WI38 (cell line): Measurements from ENCODE around the gene TUBGCP2.
"Not testable (repeated sequence)": the region's sequence is repeated elsewhere in the genome, so short reads cannot be mapped to it uniquely, and the experiment has no call there.

Source experiments
- H3K4me3 ChIP-seq: 2 replicates; pipeline ENCODE4 v1.5.1; 2011; ENCODE audit warnings: low read depth, mild to moderate bottlenecking, control low read depth, low read length
- CTCF ChIP-seq: IDR thresholded peaks from 2 replicates; pipeline ENCODE4 v1.5.1; 2012; ENCODE audit warnings: low read depth, mild to moderate bottlenecking, control low read depth, low read length

TUBGCP2 gene

GRCh38 chr10:133327651-133328357 lies 19.1 kb upstream of the TUBGCP2 start:
- no peak for TF ChIP-seq CTCF
- H3K4me3 ChIP-seq = no peak overlapping the region

DNA sequence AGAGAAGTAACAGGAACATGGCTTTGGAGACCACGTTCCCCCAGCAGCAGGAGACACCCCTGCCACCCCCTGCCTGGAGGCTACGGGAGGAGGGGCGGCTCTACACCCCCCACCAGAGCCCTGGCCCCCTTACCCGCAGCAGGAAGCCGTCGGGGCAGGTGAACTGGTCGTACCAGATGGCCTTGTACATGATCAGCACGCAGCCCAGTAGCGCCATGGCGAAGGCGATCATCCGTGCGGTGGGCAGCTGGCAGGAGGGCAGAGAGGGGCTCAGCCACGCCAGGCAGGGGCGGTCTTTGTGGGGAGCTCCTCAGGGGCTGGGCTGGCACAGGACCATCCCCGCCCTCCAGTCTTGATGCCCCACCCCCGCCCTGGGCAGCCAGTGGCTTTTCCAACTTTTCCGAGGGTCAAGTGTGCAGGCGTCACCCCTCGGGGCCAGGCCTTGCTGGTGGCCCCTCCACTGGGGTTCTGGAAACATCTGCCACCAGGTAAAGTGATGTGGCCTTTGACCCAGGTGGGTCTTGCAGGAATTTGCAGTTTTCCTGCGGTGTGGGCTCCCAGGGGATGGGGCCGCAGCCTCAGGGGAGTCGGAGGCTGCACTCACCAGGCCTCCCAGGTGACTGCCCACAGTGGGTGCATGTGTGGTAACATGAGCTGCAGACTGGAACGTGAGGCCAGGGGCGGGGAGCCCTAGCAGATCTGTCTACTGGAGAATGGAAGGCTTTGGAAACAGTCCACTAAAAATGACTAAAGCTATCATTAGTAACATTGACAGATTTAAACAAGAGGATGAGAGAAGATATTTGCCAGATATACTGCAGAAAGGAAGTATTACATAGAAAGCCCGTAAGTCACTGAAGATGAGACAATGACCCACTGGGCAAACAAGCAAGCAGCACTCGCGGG lies 18.3 kb upstream of the TUBGCP2 start:
- no peak overlapping the region for H3K4me3 ChIP-seq
- TF ChIP-seq CTCF = no peak

- no peak for TF ChIP-seq CTCF
- H3K4me3 ChIP-seq = peak overlapping the region; percentile 60
These were observed 17.5 kb upstream of the TUBGCP2 start for GRCh38 chr10:133326223-133326551.

DNA sequence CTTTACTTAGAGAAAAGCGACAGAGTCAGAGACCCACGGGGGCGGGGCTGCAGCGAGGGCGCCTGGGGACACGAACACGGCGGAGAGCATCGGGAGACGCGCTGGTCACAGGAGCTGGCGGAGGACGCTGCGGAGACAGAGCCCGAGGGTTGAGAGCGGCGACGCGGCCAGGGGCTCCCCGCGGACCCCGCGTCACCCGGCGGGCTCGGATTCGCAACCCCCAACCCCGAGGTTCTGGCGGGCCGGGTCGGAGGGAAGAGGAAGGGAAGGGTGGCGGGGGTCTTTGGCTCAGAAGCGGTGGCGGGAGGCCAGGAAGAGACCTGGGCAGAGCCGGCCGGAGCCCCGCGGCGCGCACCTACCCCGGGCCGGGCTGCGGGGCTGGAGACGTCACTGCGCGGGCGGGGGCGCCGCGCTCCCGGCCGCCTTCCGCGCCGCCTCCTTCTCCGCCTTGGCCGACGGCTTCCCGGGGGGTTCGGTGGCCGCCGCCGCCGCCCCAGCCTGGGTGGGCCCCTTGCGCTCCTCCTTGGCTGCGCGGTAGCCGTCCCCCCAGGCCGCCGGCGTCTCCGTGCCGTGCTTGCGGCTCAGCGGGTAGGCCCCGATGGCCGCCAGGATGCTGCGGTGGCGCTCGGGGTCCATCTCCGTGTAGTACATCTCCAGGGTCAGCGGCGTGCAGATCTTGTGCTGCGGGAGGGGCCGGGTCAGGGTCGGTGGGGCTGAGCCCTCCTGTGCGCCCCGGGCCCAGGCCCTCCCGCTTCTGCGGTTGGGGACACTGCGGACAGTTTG lies 17.0 kb upstream of the TUBGCP2 start:
- H3K4me3 ChIP-seq = peak overlapping the region; percentile 60
- TF ChIP-seq CTCF = no peak

DNA sequence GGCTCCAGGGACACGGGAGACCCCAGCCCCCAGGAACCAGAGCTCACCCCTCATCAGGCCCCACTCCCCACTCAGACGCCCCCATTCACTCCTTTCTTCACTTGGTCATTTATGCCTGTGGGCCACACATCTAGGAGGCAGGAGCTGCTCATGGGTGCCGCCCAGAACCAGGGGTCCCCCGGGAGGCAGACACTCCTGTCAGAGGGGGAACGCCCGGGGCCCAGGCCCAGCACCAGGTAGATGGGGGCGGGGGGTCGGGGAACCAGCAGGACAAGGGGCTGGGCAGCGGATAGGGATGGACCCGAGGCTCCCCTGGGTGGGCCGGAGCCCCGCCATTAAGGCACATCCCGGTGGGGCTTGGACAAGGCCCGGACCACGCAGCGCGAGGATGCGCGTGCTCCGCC lies 16.2 kb upstream of the TUBGCP2 start:
- TF ChIP-seq CTCF = no peak
- H3K4me3 ChIP-seq = peak overlapping the region; percentile 60

GRCh38 chr10:133324198-133324792 lies 15.6 kb upstream of the TUBGCP2 start:
- TF ChIP-seq CTCF = no peak
- no peak overlapping the region for H3K4me3 ChIP-seq

DNA sequence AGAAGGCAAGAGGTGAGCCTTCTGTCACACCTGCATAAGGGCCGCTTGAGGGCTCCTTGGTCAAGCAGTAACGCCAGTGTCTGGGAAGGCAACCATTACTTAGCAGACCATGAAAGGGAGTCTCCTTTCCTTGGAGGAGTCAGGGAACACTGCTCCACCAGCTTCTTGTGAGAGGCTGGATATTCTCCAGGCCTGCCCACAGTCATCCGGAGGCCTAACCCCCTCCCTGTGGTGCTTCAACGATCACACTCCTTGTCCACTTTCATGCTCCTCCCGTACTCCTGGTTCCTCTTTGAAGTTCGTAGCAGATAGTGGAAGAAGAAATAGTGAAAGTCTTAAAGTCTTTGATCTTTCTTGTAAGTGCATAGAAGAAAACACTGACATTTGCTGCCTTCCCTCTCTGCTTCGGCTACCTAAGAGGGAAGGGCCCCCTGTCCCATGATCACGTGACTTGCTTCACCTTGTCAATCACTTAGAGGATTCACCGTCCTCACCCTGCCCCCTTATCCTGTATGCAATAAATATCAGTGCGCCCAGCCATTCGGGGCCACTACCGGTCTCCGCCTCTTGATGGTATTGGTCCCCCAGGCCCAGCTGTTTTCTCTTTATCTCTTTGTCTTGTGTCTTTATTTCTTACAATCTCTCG lies 13.5 kb upstream of the TUBGCP2 start:
- not testable (repeated sequence) for H3K4me3 ChIP-seq

DNA sequence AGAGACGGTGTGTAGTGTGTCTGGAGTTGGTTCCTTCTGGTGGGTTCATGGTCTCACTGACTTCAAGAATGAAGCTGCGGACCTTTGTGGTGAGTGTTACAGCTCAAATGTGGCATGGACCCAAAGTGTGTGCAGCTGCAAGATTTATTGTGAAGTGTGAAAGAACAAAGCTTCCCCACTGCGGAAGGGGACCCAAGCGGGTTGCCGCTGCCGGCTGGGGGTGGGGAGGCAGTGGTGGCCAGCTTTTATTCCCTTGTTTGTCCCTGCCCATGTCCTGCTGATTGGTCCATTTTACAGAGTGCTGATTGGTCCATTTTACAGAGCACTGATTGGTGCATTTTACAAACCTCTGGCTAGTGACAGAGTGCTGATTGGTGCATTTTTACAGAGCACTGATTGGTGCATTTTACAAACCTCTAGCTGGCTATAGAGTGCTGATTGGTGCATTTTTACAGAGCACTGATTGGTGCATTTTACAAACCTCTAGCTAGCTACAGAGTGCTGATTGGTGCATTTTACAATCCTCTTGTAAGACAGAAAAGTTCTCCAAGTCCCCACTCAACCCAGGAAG lies 12.3 kb upstream of the TUBGCP2 start:
- H3K4me3 ChIP-seq = not testable (repeated sequence)
